SK-N-SH treated with all-trans-retinoic acid at 6 μM for 48 hours (cell line): Measurements from ENCODE around the gene GAPVD1.

Source experiments
- ATAC-seq: fragments of 200-7000 bp; cut with Tn5 transposase; 3 replicates; pipeline ENCODE4 v1.9.1; 2020; ENCODE audit warnings: mild to moderate bottlenecking, moderate library complexity
- ARNTL ChIP-seq: fragments of 450-650 bp; formaldehyde crosslinking; IDR thresholded peaks from 2 replicates; pipeline ENCODE4 v1.5.0; 2020; ENCODE audit warnings: low read depth, mild to moderate bottlenecking, moderate library complexity, borderline replicate concordance
- BACH2 ChIP-seq: fragments of 250-450 bp; sonication (Bioruptor Pico); IDR thresholded peaks from 2 replicates; pipeline ENCODE4 v1.9.0; 2021; ENCODE audit warnings: mild to moderate bottlenecking, borderline replicate concordance
- CREB5 ChIP-seq: fragments of 250-450 bp; sonication (Bioruptor Pico); IDR thresholded peaks from 2 replicates; pipeline ENCODE4 v1.5.1; 2020; ENCODE audit warnings: low read depth, mild to moderate bottlenecking, moderate library complexity
- CSDC2 ChIP-seq: fragments of 250-450 bp; sonication (Bioruptor Pico); IDR thresholded peaks from 2 replicates; pipeline ENCODE4 v1.5.0; 2020; ENCODE audit warnings: mild to moderate bottlenecking, moderate library complexity
- ESRRG ChIP-seq: fragments of 250-450 bp; sonication (Bioruptor Pico); IDR thresholded peaks from 2 replicates; pipeline ENCODE4 v1.6.1; 2021; ENCODE audit warnings: mild to moderate bottlenecking
- GLIS3 ChIP-seq: fragments of 250-450 bp; sonication (Bioruptor Pico); IDR thresholded peaks from 2 replicates; pipeline ENCODE4 v1.5.0; 2020; ENCODE audit warnings: mild to moderate bottlenecking, moderate library complexity
- ISL1 ChIP-seq: fragments of 250-450 bp; sonication (Bioruptor Pico); IDR thresholded peaks from 2 replicates; pipeline ENCODE4 v2.1.2; 2022; ENCODE audit warnings: mild to moderate bottlenecking, moderate library complexity
- OSR1 ChIP-seq: fragments of 250-450 bp; sonication (Bioruptor Pico); IDR thresholded peaks from 2 replicates; pipeline ENCODE4 v1.8.0; 2022; ENCODE audit warnings: moderate library complexity, mild to moderate bottlenecking, inconsistent platforms
- PATZ1 ChIP-seq: fragments of 250-450 bp; sonication (Bioruptor Pico); IDR thresholded peaks from 2 replicates; pipeline ENCODE4 v1.8.0; 2020; ENCODE audit warnings: mild to moderate bottlenecking, moderate library complexity, borderline replicate concordance
- PPARA ChIP-seq: fragments of 250-450 bp; sonication (Bioruptor Pico); IDR thresholded peaks from 2 replicates; pipeline ENCODE4 v1.5.0; 2020; ENCODE audit warnings: mild to moderate bottlenecking, borderline replicate concordance
- RARB ChIP-seq: fragments of 250-450 bp; sonication (Bioruptor Pico); IDR thresholded peaks from 2 replicates; pipeline ENCODE4 v1.8.0; 2021; ENCODE audit warnings: mild to moderate bottlenecking, moderate library complexity
- SNAI2 ChIP-seq: fragments of 250-450 bp; sonication (Bioruptor Pico); IDR thresholded peaks from 2 replicates; pipeline ENCODE4 v1.5.0; 2020; ENCODE audit warnings: mild to moderate bottlenecking, moderate library complexity
- TCF4 ChIP-seq: fragments of 250-450 bp; sonication (Bioruptor Pico); IDR thresholded peaks from 2 replicates; pipeline ENCODE4 v1.8.0; 2021; ENCODE audit warnings: mild to moderate bottlenecking, moderate library complexity, borderline replicate concordance
- ZC3H10 ChIP-seq: fragments of 250-450 bp; sonication (Bioruptor Pico); IDR thresholded peaks from 2 replicates; pipeline ENCODE4 v1.5.1; 2021; ENCODE audit warnings: mild to moderate bottlenecking, moderate library complexity
- ZFP3 ChIP-seq: fragments of 250-450 bp; sonication (Bioruptor Pico); IDR thresholded peaks from 2 replicates; pipeline ENCODE4 v1.5.0; 2020; ENCODE audit warnings: mild to moderate bottlenecking, moderate library complexity
- ZFP30 ChIP-seq: fragments of 450-650 bp; formaldehyde crosslinking; IDR thresholded peaks from 2 replicates; pipeline ENCODE4 v1.5.0; 2022; ENCODE audit warnings: mild to moderate bottlenecking, moderate library complexity
- ZNF565 ChIP-seq: fragments of 450-650 bp; formaldehyde crosslinking; conservative IDR thresholded peaks from 2 replicates; pipeline ENCODE4 v1.5.0; 2020; ENCODE audit warnings: low read depth, mild to moderate bottlenecking, moderate library complexity
- ZNF70 ChIP-seq: fragments of 450-650 bp; formaldehyde crosslinking; IDR thresholded peaks from 2 replicates; pipeline ENCODE4 v1.5.0; 2020; ENCODE audit warnings: mild to moderate bottlenecking, moderate library complexity
- ZNF8 ChIP-seq: fragments of 450-650 bp; formaldehyde crosslinking; IDR thresholded peaks from 2 replicates; pipeline ENCODE4 v1.5.0; 2020; ENCODE audit warnings: mild to moderate bottlenecking, moderate library complexity
- TF ChIP-seq, protein P1 (sequence below): fragments of 250-450 bp; sonication (Bioruptor Pico); IDR thresholded peaks from 2 replicates; pipeline ENCODE4 v1.8.0; 2021; ENCODE audit warnings: low read depth, mild to moderate bottlenecking, moderate library complexity, borderline replicate concordance
- TF ChIP-seq, protein P2 (sequence below): fragments of 250-450 bp; sonication (Bioruptor Pico); IDR thresholded peaks from 2 replicates; pipeline ENCODE4 v1.5.0; 2020; ENCODE audit warnings: mild to moderate bottlenecking, moderate library complexity
- TF ChIP-seq, protein P3 (sequence below): fragments of 250-450 bp; sonication (Bioruptor Pico); IDR thresholded peaks from 2 replicates; pipeline ENCODE4 v1.5.1; 2021; ENCODE audit warnings: mild to moderate bottlenecking, moderate library complexity

Gene GAPVD1

DNA sequence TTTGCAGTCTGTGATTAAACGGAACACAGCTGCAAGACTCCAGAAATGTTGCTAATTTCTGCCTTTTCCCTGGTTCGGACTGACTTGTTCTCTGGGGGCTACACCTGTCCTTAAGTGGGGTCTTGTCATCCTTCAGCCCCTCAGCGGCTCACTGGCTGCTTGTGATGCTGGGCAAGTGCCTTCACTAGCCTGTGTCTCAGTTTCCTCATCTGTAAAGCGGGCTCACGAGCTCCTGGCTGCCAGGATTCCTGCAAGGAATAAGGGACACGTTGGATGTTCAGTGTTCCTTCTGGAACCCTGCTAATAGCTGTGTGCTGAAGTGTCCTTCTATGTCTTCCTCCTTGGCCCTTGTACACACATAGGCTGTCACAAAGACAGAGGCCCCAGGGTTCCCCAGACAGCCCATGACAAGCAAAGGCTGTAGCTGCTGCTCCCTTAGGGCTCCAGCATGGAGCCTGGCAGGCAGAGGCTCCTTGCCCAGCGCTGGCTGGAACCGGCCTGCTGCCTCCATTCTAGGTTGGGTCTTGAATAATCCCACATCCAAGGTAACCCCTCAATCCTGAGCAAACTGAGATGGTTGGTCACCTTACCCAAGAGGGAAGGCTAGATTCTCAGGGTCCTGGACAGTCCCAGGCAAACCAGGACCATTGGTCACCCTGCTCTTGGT, 116.1 kb downstream of the GAPVD1 start:
- TF ChIP-seq RARB = no peak
- no peak for ATAC-seq

- TF ChIP-seq ZC3H10 (CRISPR knock-in tag) (no peak), CSDC2 (CRISPR knock-in tag) (no peak), OSR1 (CRISPR knock-in tag) (no peak), BACH2 (CRISPR knock-in tag) (no peak), TCF4 (CRISPR knock-in tag) (no peak), PPARA (CRISPR knock-in tag) (no peak), SNAI2 (no peak), ZNF565 (CRISPR knock-in tag) (no peak), CREB5 (CRISPR knock-in tag) (no peak), ZFP3 (no peak), PATZ1 (CRISPR knock-in tag) (no peak)
- no peak for ATAC-seq
Measured at GRCh38 chr9:125378778-125379177, 117.2 kb downstream of the GAPVD1 start.

- TF ChIP-seq ESRRG (CRISPR knock-in tag) = no peak
- no peak for TF ChIP-seq SNAI2
- TF ChIP-seq ISL1 (CRISPR knock-in tag) = no peak
- TF ChIP-seq PATZ1 (CRISPR knock-in tag) = no peak
- TF ChIP-seq ZNF8 (CRISPR knock-in tag) = no peak
- TF ChIP-seq ZNF565 (CRISPR knock-in tag) = no peak
- no peak for TF ChIP-seq TCF4 (CRISPR knock-in tag)
- TF ChIP-seq ZC3H10 (CRISPR knock-in tag) = no peak
- no peak for TF ChIP-seq ARNTL (CRISPR knock-in tag)
- TF ChIP-seq OSR1 (CRISPR knock-in tag) = no peak
- TF ChIP-seq ZFP3 = no peak
- TF ChIP-seq BACH2 (CRISPR knock-in tag) = no peak
- TF ChIP-seq GLIS3 (CRISPR knock-in tag) = no peak
- TF ChIP-seq ZNF70 (CRISPR knock-in tag) = no peak
- no peak for TF ChIP-seq ZFP30 (CRISPR knock-in tag)
Measured at GRCh38 chr9:125379208-125379607, 117.6 kb downstream of the GAPVD1 start.

GRCh38 chr9:125380406-125380805, 118.8 kb downstream of the GAPVD1 start:
- 0 out of 3 replicates have a peak, but pooled peaks have one; percentile 19 for ATAC-seq
- TF ChIP-seq, protein P1, sequence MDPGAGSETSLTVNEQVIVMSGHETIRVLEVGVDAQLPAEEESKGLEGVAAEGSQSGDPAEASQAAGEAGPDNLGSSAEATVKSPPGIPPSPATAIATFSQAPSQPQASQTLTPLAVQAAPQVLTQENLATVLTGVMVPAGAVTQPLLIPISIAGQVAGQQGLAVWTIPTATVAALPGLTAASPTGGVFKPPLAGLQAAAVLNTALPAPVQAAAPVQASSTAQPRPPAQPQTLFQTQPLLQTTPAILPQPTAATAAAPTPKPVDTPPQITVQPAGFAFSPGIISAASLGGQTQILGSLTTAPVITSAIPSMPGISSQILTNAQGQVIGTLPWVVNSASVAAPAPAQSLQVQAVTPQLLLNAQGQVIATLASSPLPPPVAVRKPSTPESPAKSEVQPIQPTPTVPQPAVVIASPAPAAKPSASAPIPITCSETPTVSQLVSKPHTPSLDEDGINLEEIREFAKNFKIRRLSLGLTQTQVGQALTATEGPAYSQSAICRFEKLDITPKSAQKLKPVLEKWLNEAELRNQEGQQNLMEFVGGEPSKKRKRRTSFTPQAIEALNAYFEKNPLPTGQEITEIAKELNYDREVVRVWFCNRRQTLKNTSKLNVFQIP (CRISPR knock-in tag) = no peak
- TF ChIP-seq, protein P2, sequence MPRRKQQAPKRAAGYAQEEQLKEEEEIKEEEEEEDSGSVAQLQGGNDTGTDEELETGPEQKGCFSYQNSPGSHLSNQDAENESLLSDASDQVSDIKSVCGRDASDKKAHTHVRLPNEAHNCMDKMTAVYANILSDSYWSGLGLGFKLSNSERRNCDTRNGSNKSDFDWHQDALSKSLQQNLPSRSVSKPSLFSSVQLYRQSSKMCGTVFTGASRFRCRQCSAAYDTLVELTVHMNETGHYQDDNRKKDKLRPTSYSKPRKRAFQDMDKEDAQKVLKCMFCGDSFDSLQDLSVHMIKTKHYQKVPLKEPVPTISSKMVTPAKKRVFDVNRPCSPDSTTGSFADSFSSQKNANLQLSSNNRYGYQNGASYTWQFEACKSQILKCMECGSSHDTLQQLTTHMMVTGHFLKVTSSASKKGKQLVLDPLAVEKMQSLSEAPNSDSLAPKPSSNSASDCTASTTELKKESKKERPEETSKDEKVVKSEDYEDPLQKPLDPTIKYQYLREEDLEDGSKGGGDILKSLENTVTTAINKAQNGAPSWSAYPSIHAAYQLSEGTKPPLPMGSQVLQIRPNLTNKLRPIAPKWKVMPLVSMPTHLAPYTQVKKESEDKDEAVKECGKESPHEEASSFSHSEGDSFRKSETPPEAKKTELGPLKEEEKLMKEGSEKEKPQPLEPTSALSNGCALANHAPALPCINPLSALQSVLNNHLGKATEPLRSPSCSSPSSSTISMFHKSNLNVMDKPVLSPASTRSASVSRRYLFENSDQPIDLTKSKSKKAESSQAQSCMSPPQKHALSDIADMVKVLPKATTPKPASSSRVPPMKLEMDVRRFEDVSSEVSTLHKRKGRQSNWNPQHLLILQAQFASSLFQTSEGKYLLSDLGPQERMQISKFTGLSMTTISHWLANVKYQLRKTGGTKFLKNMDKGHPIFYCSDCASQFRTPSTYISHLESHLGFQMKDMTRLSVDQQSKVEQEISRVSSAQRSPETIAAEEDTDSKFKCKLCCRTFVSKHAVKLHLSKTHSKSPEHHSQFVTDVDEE (CRISPR knock-in tag) = no peak
- no peak for TF ChIP-seq BACH2 (CRISPR knock-in tag)
- no peak for TF ChIP-seq ZNF8 (CRISPR knock-in tag)
- no peak for TF ChIP-seq ZFP30 (CRISPR knock-in tag)
- no peak for TF ChIP-seq TCF4 (CRISPR knock-in tag)
- TF ChIP-seq ISL1 (CRISPR knock-in tag) = no peak
- TF ChIP-seq, protein P3, sequence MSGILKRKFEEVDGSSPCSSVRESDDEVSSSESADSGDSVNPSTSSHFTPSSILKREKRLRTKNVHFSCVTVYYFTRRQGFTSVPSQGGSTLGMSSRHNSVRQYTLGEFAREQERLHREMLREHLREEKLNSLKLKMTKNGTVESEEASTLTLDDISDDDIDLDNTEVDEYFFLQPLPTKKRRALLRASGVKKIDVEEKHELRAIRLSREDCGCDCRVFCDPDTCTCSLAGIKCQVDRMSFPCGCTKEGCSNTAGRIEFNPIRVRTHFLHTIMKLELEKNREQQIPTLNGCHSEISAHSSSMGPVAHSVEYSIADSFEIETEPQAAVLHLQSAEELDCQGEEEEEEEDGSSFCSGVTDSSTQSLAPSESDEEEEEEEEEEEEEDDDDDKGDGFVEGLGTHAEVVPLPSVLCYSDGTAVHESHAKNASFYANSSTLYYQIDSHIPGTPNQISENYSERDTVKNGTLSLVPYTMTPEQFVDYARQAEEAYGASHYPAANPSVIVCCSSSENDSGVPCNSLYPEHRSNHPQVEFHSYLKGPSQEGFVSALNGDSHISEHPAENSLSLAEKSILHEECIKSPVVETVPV (CRISPR knock-in tag) = no peak
- TF ChIP-seq SNAI2 = no peak
- TF ChIP-seq CREB5 (CRISPR knock-in tag) = no peak
- no peak for TF ChIP-seq ARNTL (CRISPR knock-in tag)

More at GRCh38 chr9:125379208-125379607, 117.6 kb downstream of the GAPVD1 start:
- no peak for ATAC-seq
